Cardiac septum (tissue), 1 donor: ENCODE data around the gene GNL1. TPM values are rescaled to one million over a fixed set of nuclear protein-coding genes. Genes with fewer than 3 reads are reported as not detected.

Experiments used
- DNase-seq: peaks from one replicate; pipeline ENCODE4 v3.0.0-alpha.2; 2020; ENCODE audit warnings: low spot score
- intact Hi-C: fragments of 100-400 bp; cut with DNase I; formaldehyde crosslinking; loops from one replicate; pipeline ENCODE4 v1.14.0; 2022
- total RNA-seq: library from RNA; stranded (reverse); fragmentation: NEBNext Ultra II Directional; extraction: Animal tissue kit (Norgen Biotek cat#: 25700); gene quantifications from one replicate; pipeline ENCODE4 v1.2.1, GENCODE V29; 2021
- donor health status: DM: no; HTN: no; CAD: no.

GNL1 gene
- total RNA-seq, 1 donor from 2014 or later, result 19.6 TPM

DNA sequence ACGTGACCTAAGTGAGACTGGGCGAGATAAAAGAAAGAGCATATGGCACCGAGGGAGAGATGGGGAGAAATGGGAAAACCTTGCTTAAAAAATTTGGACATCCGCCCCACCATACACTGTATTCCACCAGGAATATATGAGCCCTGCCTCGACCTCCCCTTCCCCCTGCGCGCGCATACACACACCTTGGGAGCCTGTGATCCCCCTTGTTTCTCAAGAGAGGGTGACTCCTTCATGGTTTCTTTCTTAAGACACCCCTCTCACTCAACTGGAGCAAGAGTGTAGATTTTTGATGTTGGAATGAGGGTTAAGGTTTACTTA, 15.4 kb upstream of the GNL1 start:
- intact Hi-C loops, result loop anchor here (2.0 to 5.0 kb wide), 2 partner anchors 15 to 151 kb away; partner anchors contain the start of genes GNL1, PRR3 and TUBB
- no peak for DNase-seq

GRCh38 chr6:30571075-30571761, 14.9 kb upstream of the GNL1 start, which contains the start of gene ABCF1:
Gene ABCF1, plus strand, starts transcription at chr6:30571442. Its CDS starts 46 bp downstream, at chr6:30571488.
- intact Hi-C loops, result loop anchor here (2.0 to 5.0 kb wide), 2 partner anchors 14 to 151 kb away; partner anchors contain the start of genes GNL1, PRR3 and TUBB
- peak; percentile 100 for DNase-seq

DNA sequence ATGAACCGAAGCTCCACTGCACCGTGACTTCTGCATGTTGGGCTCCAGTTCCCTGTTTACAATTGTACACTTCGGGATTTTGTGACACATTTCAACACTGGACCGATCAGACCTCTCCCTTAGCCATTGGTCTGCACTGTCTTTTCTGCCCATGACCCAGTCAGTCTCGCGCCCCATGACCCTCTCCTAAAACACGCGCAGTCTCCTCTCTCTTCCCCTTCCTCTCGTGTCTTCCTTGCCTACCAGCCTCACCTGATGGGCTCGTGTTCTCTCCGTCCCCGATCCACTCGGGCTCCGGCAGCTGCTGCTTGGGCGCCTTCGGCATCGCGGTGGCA, 14.4 kb upstream of the GNL1 start:
- no peak for DNase-seq
- intact Hi-C loops, result loop anchor here (2.0 to 5.0 kb wide), 2 partner anchors 14 to 152 kb away; partner anchors contain the start of genes GNL1, PRR3 and TUBB

DNA sequence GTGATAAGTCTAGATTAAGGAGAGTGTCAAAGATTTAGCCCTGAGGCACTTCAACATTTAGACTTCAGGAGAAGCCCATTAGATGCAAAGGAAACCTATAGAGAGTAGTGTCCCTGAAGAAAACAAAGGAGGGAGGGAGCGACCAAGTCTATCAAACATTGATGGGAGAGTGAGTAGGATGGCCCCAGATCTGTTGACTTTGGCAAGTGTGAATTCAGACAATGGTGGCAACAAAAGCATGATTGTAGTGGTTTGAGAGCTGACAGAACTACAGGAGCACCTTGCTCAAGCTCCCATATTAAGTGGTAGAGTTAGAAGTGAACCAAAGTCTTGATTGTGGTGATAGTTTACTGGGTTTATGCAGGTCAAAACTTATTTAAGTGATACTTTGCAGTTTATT, 14.0 kb upstream of the GNL1 start:
- no peak for DNase-seq
- intact Hi-C loops, result loop anchor here (2.0 to 5.0 kb wide), 2 partner anchors 13 to 152 kb away; partner anchors contain the start of genes GNL1, PRR3 and TUBB

DNA sequence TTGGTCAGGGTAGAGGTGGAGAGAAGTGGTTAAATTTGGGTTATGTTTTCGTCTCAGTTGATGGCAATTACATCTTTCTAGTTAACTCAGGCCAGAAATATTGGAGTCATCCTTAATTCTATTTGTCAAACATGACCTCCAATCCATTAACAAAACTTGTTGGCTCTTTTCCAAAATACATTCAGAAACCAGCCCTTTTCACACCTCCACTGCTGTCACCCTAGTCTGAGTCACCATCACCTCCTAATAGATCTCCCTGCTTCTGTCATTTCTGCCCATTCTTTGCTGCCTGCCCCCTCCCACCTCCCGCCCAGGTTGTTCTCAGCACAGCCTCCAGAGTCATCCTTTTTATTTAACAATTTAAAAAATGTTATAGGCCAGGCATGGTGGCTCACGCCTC, 12.0 kb upstream of the GNL1 start:
- DNase-seq, result no peak
- intact Hi-C loops, result no loop called here

GRCh38 chr6:30565772-30566171, 9.5 kb upstream of the GNL1 start:
- DNase-seq, result no peak
- intact Hi-C loops, result no loop called here

- DNase-seq, result no peak
- intact Hi-C loops, result no loop called here
These were observed 7.8 kb upstream of the GNL1 start for GRCh38 chr6:30564114-30564513.

- intact Hi-C loops, result no loop called here
- DNase-seq, result no peak
These were observed 6.5 kb upstream of the GNL1 start for GRCh38 chr6:30562470-30563425.

GRCh38 chr6:30560930-30561329, 4.6 kb upstream of the GNL1 start:
- intact Hi-C loops, result no loop called here
- DNase-seq, result no peak

- intact Hi-C loops, result loop anchor here (2.0 to 5.0 kb wide), 2 partner anchors 13 to 60 kb away; partner anchors contain the start of genes ABCF1, MRPS18B and PPP1R10
- no peak for DNase-seq
These were observed 1.3 kb upstream of the GNL1 start for GRCh38 chr6:30557683-30557981.

DNA sequence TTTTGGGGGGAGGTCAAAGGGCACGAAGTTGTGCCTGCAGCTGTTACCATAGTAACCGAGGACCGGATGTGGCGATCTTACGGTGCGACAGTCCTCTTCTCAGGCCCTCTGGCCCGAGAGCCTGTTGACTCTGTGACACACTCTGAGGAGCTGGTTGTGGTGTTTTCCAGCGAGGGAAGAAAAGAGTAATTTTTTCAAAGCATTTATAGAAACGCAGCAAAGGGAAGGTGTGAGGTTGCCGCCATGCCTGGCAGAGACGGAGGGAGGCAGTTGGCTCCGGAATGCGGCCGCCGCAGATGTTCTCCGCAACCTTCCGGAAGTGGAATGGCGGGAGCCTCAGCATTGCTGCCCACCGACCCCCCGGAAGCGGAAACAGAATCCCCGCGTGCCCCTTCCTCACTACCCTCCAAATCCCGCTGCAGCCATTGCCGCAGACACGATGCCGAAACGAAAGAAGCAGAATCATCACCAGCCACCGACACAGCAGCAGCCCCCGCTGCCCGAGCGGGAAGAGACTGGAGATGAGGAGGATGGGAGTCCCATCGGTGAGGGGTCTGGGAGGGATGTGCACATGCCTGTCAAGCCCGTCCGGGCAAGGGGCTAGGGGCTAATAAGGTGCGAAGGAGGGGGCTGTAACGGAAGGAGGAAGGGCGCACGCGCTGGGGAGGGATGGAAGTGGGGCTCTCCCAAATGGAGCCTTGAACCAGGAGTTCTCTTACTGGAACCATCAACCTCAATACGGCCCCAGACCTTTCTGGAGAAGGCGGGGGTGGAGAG, 805 bp upstream of the GNL1 start, which contains the start of gene PRR3:
PRR3 (plus strand) TSS at position 390 of the 777 bp plus-strand sequence; CDS start at position 440, 50 bp downstream.
- intact Hi-C loops, result loop anchor here (2.0 to 5.0 kb wide), 2 partner anchors 14 to 60 kb away; partner anchors contain the start of genes ABCF1, MRPS18B and PPP1R10
- peak; percentile 95 for DNase-seq

DNA sequence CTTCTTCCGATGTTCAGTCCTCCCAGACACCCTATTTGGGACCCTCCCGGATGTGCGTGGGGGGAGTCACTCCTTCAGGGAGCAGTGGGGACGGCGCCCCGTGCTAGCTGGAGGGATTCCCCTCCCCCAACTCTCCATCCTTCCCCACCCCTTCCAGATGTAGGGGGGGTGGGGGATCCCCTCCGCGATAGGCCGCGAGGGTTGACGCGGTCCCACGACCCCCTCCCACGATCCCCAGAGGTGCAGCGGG, 548 bp downstream of the GNL1 start:
- peak; percentile 76 for DNase-seq
- intact Hi-C loops, result loop anchor here (2.0 to 5.0 kb wide), 2 partner anchors 15 to 62 kb away; partner anchors contain the start of genes ABCF1, MRPS18B and PPP1R10

GRCh38 chr6:30554962-30555815, 1.1 kb downstream of the GNL1 start:
- intact Hi-C loops, result loop anchor here (5.0 kb wide), 1 partner anchor 62 kb away; the partner anchor contains the start of genes MRPS18B and PPP1R10
- no peak for DNase-seq

DNA sequence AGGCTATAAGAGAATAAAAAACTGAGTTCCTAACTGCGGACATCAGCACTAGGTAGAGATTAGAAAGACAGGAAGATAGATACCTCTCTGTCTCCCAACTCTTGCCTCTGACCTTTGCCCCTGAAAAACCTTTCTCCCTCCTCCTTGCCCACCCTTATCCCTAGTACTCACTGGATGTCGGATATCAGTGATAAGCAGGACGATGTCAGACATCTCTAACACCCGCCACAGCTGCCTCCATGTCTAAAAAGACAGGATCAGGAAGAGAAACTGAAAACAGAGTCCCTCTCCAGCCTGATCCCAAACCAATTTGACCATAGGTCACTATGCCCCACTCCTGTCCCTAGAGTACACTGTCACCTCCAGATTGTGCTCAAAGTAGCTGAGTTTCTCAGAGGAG, 1.9 kb downstream of the GNL1 start:
- DNase-seq, result no peak
- intact Hi-C loops, result no loop called here

DNA sequence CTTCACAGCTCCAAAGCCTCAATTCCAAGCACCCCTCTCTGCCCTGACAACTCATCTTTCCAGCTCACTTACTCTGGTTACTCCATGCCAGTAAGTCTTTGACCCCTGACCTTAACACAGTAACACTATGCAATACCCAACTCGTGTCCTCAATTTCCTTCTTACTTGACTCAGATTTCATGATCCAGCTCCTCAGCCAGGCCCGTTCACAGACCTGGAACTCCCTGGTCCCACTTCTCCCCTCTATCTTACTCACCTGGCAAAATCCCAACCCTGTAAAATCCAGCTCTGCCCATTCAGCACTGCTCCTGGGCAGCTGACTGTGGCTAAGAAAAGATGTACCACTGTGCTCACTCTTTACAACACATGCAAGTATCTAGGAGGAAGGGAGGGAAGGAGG, 7.9 kb downstream of the GNL1 start:
- no peak for DNase-seq

GRCh38 chr6:30547454-30547853, 8.8 kb downstream of the GNL1 start:
- intact Hi-C loops, result no loop called here

More for the DNA sequence above, 7.9 kb downstream of the GNL1 start:
- intact Hi-C loops, result no loop called here

GRCh38 chr6:30544666-30545272, 11.5 kb downstream of the GNL1 start:
- no peak for DNase-seq
- intact Hi-C loops, result loop anchor here (5.0 kb wide), 2 partner anchors 53 to 538 kb away; no protein-coding TSS in a partner anchor

More at GRCh38 chr6:30547454-30547853, 8.8 kb downstream of the GNL1 start:
- no peak for DNase-seq

DNA sequence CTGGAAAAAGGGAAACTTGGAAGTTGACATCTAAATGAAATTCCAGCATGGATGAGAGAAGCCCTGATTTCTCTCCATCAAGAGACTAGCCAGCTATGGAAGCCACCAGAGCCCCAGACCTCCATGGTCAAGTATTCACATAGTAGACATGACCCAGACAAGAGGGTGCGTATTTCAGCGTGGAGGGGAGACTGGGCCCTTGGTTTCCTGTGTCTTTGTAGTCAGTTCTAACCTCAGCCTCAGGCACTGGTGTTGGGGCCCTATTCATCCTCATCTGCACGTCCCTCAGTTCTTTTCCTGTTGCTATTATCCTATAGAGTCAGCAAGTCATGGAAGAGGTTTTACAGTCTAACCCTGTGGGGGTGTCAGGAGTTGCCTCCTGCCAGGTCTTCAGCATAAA, 12.5 kb downstream of the GNL1 start:
- DNase-seq, result no peak
- intact Hi-C loops, result loop anchor here (2.0 to 5.0 kb wide), 3 partner anchors 53 to 538 kb away; no protein-coding TSS in a partner anchor
